ENCODE measurements around the gene GPATCH2L. TPM values are rescaled to one million over a fixed set of nuclear protein-coding genes. Genes with fewer than 3 reads are reported as not detected.

GPATCH2L gene
- total RNA-seq, 1 experiment from 2014 or later: 76.7 TPM

DNA sequence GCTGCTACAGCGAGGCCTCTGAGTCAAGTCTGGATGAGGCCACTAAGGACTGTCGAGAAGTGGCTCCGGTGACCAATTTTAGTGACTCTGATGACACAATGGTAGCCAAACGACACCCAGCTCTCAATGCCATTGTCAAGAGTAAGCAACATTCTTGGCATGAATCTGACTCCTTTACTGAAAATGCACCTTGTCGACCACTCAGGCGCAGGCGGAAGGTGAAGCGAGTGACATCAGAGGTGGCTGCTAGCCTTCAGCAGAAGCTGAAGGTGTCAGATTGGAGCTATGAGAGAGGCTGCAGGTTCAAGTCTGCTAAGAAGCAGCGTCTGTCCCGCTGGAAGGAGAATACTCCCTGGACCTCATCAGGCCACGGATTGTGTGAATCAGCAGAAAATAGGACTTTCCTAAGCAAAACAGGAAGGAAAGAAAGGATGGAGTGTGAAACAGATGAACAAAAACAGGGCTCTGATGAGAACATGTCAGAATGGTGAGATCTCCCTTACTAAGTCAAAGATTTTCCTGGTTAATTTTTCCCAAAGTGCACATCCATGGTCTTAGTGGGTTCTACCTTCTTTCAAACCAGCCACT lies 2.9 kb downstream of the GPATCH2L start:
- no peak overlapping the region for H3K23ac ChIP-seq (ENCODE audit: insufficient read length, low read depth, low read length)
- no peaks in the 10 kb centered on the region; the same call in 1 of the 2 replicates for H3K4me1 ChIP-seq (ENCODE audit: insufficient read depth, low read length)
- H2BK20ac ChIP-seq (ENCODE audit: low read depth, low read length, poor library complexity, severe bottlenecking): no peak overlapping the region
- H4K20me1 ChIP-seq (ENCODE audit: control insufficient read depth, insufficient read depth, insufficient read length): no peaks in the 10 kb centered on the region
- no peak overlapping the region for H3K14ac ChIP-seq (ENCODE audit: insufficient read depth, low read length)
- H4K5ac ChIP-seq (ENCODE audit: insufficient read length, low read depth, low read length): no peak overlapping the region
- Mint-ChIP-seq H3K27me3 (ENCODE audit: low read depth) (peaks cover 3% of the 10 kb centered on the region), H3K36me3 (ENCODE audit: insufficient read depth in 1 of 3, low read depth in 3 of 3) (peaks cover 23 to 37% (median 35%) of the 10 kb centered on the region in 3 experiments; a peak in 6 of 7 replicates), H3K4me1 (peaks cover 44 to 47% of the 10 kb centered on the region in 2 experiments), H3K4me3 (peak overlapping the region; percentile 25 to 51), H3K9me3 (no peaks in the 10 kb centered on the region), H3K27ac (0 out of 7 replicates have a peak overlapping the region, but pooled peaks of 1 of the 3 experiments have one; percentile 4)
- no peak overlapping the region for H3K56ac ChIP-seq (ENCODE audit: insufficient read length, low read depth, low read length)
- H3K27me3 ChIP-seq (ENCODE audit: insufficient read depth, low read length): no peaks in the 10 kb centered on the region
- no peak overlapping the region for H2BK12ac ChIP-seq (ENCODE audit: insufficient read length, low read depth, low read length)
- no peak overlapping the region for H3K4ac ChIP-seq (ENCODE audit: low read depth, low read length)
- H2BK15ac ChIP-seq (ENCODE audit: low read depth, low read length): no peak overlapping the region
- no peak overlapping the region for H3T11ph ChIP-seq (ENCODE audit: low read length)
- H3K79me1 ChIP-seq (ENCODE audit: insufficient read depth, low read depth, low read length, poor library complexity, severe bottlenecking): peaks cover 11% of the 10 kb centered on the region
- H2AFZ ChIP-seq (ENCODE audit: low read length): no peak overlapping the region
- no peak overlapping the region for H3K27ac ChIP-seq (ENCODE audit: insufficient read length, low read depth, low read length)
- DNase-seq: no peak
- H3K79me2 ChIP-seq (ENCODE audit: insufficient read depth, low read length): peaks cover 26% of the 10 kb centered on the region; the same call in 1 of the 2 replicates
- no CpG with 5 or more reads among the region's 11 CpGs for WGBS (ENCODE audit: extremely low coverage, insufficient read length, low lambda C conversion rate)
- H3K9ac ChIP-seq (ENCODE audit: extremely low read depth, insufficient read length, low read length): no peak overlapping the region
- H3K18ac ChIP-seq (ENCODE audit: insufficient read length, low read depth, low read length): no peak overlapping the region
- no peaks in the 10 kb centered on the region for H3K9me3 ChIP-seq (ENCODE audit: control insufficient read depth, low read depth, low read length)
- no peak overlapping the region for H2BK5ac ChIP-seq (ENCODE audit: insufficient read length, low read length)
- no peak for TF ChIP-seq CTCF (conservative IDR thresholded peaks at IDR 0.05)
- H4K8ac ChIP-seq (replicated peaks; ENCODE audit: insufficient read length, low read depth, low read length): no peak overlapping the region
- peaks cover 10% of the 10 kb centered on the region for H3K23me2 ChIP-seq (ENCODE audit: insufficient read length, low read depth, low read length, poor library complexity, severe bottlenecking)
- H4K91ac ChIP-seq (ENCODE audit: insufficient read length, low read depth, low read length): no peak overlapping the region
- no peak overlapping the region for H3K4me2 ChIP-seq (ENCODE audit: insufficient read depth, insufficient read length, low read length)
- H2BK120ac ChIP-seq (ENCODE audit: low read depth, low read length, poor library complexity, severe bottlenecking): no peak overlapping the region
- no peak overlapping the region for H2AK5ac ChIP-seq (ENCODE audit: insufficient read length, low read length)

All from H9 (cell line).